OCI-LY7 (cell line): ENCODE data around the gene CASP10.

Source experiments
- CTCF ChIP-seq: fragments of 200-600 bp; sonication (generic); conservative IDR thresholded peaks from 2 replicates; pipeline ENCODE4 v1.5.1; 2014; ENCODE audit warnings: mild to moderate bottlenecking, antibody characterized with exemption, low read length, moderate library complexity, mixed read lengths
- EZH2phosphoT487 ChIP-seq: fragments of 200-600 bp; sonication (generic); IDR thresholded peaks from 2 replicates; pipeline ENCODE4 v1.6.1; 2018; ENCODE audit warnings: low read depth, borderline replicate concordance, mild to moderate bottlenecking, mixed run types, antibody characterized with exemption, low read length, moderate library complexity, mixed read lengths

GRCh38 chr2:201157694-201158093 is 25.2 kb upstream of the CASP10 start:
- no peak for TF ChIP-seq CTCF
- TF ChIP-seq EZH2phosphoT487 = no peak
